Heart left ventricle (tissue), 13 donors: ENCODE data around the gene BACH2.

Source experiments
- CTCF ChIP-seq, 12 donors: fragments of 200-600 bp; sonication (generic) in 4 of 12; IDR thresholded peaks; one replicate each; pipeline versions ENCODE4 v1.5.0 to v1.8.0; 2018 to 2022; ENCODE audit warnings: antibody characterized with exemption in 12 of 12, mild to moderate bottlenecking in 5 of 12
- POLR2A ChIP-seq, 2 donors: fragments of 450-650 bp; IDR thresholded peaks; one replicate each; pipeline ENCODE4 v1.6.1; 2017; ENCODE audit warnings: antibody characterized with exemption in 2 of 2, mild to moderate bottlenecking in 2 of 2, moderate library complexity in 2 of 2
- donor health status: ischemic (EF 13 %, LVEDD 7.1; RV severe dilation, severe dysfunction).
- donor health status: DM: no; HTN: yes; CAD: no.
- donor health status: DM: no; HTN: no; CAD: no.
- donor health status: ischemic (EF 25% LVEDD 6.9; RV normal size, moderate dysfunction).
- donor health status: ischemic (EF 25% LVEDD 5.7; RV mildly dilated, moderate dysfunction).
- donor health status: ischemic (EF 35%, LVEDD 5.7; RV mildly dilated, moderate dysfunction).
- donor health status: nonischemic (EF 11% LVEDD 7.7; RV severe dilation, severe dysfunction).
- donor health status: DM: yes; HTN: yes; CAD: no.
- donor health status: PGD.
- donor health status: ischemic (EF 29% LVEDD 5.4; RV normal size, mild dysfunction).
- donor health status: nonischemic (EF 23%, LVEDD 6.1; RV moderate dilation, normal function).

GRCh38 chr6:90322976-90323474 lies 26.4 kb upstream of the BACH2 start:
- TF ChIP-seq CTCF (IDR thresholded peaks at IDR 0.05), result no peak
- TF ChIP-seq POLR2A (IDR thresholded peaks at IDR 0.05), result no peak
